ENCODE measurements around the gene DGKI.
A peak's percentile ranks its signal among the peaks of the same experiment; 100 is the strongest.

Gene DGKI

DNA sequence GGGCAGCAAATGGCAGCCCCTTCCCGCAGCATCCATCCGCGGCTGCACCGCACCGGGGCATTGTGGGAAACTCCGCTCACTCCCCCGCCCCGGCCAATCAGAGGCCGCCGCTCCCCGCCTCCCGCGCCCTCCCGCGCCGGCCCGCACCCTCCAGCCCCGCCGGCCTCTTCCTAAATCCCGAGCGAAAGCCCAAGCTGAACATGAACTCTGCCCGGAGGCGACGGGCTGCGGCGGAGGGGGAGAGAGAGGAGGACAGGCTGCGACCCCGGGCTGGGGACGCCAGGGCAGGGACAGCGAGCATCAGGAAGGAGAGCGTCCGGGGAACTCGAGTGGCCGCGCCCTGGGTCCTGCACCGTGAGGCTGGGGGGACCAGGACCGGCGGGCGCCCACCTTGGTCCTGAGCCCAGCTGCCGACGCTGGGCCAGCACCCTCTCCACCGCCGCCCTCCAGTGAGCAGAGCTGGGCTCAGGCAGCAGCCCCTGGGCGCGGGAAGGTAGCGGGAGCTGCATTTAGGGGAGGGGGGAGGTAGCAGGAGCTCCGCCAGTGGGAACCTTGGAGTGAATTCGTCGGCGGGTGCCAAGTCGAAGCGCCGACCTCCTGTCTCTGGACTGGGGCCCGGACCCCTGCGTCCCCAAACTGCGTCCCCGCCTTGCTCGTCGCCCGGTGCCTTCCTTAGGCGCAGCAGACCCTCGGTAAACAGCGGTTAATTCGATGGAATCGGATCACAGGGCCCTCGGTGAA lies at the start of gene DGKI:
Gene DGKI, minus strand, starts transcription at position 148 of the 741 bp plus-strand sequence.
- no peak for DNase-seq

DNA sequence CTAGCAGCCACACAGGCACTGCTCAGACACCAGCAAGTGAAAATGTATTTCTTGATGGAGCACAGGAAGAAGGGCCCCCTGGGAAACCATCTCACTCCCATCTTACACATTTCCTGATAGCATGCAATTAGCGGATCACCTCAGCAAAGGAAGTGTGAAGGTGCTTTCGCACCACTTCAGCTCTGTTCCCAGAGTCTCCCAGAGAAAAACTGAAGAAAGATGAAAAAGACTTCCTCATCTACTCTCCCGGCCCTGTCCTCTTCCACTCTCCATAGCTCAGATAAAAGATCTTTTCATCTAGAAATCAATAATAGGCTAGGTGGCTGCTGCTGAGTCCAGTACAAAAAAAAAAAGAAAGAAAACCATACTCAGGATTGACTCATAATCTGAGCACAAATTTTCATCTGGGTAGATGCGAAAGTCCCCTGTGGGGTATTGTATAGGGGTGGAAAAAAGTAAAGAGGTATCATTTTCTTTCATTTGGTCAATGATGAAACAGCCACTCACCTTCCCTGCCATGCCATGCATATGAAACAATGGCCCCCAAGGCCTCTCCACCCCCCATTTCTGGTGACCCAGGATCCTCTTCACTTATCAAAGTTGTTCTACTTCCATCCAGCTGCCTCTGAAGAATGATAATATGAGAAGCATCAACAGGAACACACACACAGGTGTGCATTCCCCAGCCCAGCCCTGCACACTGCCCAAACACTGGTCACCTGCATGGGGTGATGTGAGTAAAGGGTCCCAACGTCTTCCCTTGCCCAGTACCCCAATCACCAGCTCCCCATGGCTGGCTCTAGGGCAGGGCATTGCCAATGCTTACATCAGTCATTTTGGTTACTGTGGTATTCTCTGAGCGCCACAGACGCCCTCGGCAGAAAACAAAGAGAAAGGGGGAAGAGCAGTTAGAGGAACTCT lies 48.8 kb upstream of the DGKI start:
- DNase-seq, result no peak

DNA sequence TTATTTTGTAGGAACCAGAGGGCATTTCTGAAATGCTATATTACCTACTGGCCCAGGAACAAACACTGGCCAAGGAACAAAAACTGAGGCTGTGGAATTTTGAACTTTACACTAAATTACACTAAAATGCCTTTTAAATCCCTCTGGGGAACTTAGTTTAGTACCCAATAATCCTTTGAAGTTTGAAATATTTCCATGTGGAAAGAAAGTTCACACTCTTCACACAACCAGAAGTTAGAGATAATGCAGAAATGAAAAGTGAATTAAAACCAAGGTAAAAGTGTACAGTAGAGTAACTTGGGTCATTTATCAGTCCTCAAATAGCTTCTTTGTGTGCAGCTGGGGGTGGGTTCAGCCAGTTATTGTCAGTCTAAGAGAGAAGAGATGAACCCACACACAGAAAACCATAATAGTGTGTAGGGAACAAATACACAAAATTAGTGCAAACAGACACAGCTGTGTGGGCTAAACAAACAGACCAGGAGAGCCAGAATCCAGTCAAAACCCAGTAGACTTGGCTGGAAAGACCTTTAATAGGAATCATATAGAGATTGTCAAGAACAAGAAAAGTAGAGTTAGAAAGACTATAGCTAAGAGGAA lies 46.5 kb upstream of the DGKI start:
- no peak for DNase-seq

DNA sequence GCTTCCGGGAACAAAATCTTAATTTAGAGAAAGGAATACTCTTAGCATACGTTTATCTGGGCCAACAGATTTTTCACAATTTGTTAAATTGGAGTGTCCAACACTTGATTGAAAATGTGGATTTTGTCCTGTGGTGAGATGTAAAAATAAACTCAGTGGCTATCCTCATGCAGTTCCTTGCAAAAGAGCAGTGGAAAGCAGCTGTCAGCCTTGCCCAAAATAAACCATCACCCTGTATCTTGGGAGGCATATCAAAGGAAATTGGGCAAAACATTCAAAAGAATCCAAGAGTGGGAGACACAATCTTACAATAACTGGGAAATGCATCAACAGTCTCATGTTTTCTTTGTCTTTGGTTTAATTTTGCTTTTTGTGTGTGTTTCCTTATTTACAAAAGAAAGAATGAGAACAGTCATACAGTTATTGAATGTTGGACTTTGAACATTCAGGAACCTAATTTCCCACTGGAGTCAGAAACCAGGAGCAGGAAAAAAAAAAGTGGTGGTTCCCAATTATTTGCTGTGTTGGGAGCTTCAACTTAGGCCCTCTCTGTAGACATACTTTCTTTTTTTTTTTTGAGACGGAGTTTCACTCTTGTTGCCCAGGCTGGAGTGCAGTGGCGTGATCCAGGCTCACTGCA lies 44.4 kb upstream of the DGKI start:
- no peak for DNase-seq

DNA sequence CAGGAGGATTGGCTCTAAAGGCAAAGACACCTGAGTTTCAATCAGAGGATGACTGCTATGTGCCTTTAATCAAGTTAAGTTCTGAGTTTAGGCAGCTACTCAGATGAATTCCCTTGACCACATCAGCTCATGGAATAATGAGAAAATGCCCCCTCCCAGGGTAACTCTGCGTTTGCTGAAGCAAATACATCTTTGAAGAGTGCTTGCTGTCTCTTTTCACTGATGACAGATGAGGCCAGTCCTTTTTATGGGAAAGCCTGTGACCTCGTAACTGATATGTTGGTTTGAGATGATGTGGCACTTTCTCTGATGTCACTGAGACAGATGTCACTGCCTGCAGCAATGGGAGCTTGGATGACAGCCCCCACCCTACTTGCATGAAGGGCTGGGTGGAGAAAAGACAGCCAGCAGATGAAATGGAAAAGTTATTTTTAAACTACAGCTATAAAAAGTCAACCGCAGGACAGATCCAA lies 43.7 kb upstream of the DGKI start:
- DNase-seq, result no peak

DNA sequence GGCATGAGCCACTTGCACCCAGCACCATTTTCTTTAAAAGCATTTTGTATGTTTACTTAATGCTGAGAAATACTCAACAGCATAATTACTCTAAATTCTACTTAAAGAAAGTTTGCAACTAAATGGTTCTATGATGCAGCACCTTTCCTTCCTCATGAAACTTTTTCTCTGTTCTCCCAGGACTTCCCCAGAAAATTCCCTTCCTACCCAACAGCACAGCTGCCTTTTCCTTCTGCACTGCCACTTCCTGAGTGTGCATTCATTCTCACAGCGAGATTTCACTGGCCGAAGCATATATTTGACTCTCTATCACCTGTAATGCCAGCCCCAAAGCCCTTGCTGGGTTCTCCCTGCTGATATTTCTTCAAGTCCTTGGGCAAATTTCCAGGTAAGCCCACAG lies 41.5 kb upstream of the DGKI start:
- DNase-seq, result no peak

DNA sequence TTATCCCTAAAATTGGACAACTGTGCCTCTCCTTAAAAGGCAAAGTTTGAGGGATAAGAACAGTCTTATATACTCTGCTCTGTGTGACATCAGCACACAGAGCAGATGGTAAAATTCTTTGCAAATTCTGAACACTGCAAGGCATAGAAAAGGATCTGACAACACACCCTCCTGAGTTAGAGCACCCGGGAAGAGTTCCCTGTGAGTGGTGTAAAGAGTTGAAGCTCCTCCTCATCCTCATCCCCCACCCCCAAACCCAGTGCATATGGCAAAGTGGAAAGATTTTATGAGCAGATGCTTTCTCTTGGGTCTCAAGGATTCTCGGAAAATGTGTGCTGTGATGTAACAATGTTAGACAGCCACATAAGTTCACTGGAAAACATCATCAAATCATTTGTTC lies 40.0 kb upstream of the DGKI start:
- no peak for DNase-seq

DNA sequence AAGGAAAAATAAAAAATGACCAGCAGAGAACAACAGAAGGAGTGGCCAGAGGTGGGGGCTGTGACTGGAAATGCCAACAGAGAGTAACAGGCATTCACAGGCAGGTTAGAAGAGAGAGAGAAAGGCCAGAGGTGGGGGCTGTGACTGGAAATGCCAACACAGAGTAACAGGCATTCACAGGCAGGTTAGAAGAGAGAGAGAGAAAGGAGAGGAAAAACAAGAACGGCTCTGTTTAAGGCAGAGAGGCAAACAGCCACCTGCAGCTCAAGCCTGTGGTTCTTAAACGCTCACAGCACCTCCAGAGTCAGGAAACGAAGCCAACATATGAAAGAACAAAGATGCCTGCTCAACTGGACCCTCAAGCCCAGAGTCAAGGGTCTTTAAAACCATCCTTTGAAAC lies 39.5 kb upstream of the DGKI start:
- DNase-seq, result no peak

DNA sequence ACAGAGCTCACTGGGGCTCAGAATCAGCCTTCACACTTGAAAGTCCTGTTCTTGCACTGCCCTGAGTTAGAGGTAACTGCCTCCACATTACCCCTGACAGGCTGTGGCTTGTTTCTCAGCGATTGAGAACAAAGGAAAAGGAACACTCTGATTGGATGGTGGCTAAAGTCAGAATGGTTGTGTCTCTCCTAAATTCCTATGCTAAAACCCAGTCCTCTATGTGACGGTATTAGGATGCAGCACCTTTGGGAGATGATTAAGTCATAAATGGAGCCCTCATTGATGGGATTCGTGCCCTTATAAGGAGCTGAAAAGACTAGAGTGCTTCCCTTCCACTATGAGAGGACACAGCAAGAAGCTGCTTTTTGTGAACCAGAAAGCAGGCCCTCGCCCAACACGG lies 38.9 kb upstream of the DGKI start:
- no peak for DNase-seq

DNA sequence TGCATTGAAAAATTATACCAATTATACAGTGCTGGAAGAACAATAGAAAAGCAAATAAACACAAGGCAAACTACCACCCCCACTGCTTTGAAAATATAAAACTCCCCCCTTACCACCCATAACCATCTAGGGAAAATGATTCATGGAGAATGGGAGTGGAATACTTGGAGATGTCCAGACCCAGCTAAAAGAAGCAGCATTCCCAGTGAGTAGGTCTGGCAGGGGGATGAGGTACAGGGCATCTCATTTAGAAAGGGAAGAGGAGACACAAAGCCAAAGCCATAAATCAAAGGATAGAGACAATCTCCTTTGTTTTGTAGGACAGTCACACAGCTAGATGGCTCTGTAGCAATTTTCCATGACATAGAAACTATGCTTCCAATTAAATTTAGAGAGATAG lies 36.0 kb upstream of the DGKI start:
- no peak for DNase-seq

DNA sequence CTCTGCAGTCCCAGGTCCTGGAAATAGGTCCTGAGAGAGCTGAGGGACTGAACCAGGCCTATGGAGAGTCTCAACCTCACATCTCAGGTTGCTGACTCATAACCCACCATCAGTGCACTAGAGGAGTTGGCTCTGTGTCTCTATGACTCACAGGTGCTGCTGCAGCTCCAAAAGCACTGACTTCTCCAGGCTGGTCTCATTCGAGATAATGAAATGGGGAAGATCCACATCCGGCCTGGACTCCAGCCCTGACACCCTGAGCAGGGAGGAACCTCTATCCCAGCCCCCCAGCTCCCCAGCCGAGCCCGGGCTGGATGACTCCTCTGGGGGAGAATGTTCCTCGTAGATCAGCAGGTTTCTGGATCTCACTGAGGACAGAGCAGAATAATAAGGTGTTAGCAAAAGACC lies 35.5 kb upstream of the DGKI start:
- DNase-seq, result peak; percentile 57

DNA sequence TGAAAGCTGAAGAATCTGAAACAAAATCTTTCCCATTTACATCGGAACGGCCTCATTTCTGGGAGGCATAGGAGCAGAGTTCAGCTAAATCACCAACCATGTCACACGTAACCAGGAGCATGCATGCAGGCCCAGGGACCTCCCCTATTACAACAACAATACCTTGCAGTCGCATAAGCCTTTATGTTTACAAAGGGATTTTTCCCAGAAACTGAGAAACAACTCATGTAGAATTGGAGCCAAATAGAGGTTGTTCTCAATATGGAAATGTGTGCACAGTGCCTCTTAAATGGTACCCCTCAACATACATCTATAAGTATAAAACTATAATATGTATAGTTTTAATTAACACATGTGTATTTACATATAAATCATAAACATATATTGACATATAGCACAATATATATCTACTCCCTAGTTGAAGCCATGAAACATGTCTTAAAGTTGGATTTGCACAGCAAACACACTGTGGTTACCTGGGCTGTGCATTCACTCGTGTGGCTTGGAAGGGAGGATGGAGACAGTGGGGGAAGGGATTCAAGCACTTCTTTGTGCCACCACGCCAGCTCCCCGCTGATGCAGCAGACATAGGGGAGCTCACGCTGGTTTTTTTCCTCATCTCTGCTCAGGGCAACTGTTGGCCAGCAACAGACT lies 35.0 kb upstream of the DGKI start:
- DNase-seq, result no peak

DNA sequence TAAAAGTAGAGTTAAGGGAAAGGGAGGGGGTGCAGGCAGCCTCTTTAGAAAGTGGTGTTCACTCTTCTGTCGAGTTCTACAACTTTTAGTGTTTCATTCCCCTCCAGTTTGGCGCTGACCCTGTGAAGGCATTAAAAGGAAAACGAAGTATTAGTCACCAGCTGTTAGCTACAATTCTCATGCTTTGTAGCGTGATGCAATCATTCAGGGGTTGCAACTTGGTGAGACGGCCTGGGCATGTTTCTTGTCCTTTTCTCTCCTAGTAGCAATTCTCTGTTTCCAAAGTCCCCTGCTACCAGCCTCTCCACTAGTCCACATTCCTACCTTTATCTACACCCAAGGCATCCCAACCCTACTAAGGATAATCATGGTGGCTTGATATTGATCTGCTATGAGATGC lies 33.7 kb upstream of the DGKI start:
- DNase-seq, result no peak

DNA sequence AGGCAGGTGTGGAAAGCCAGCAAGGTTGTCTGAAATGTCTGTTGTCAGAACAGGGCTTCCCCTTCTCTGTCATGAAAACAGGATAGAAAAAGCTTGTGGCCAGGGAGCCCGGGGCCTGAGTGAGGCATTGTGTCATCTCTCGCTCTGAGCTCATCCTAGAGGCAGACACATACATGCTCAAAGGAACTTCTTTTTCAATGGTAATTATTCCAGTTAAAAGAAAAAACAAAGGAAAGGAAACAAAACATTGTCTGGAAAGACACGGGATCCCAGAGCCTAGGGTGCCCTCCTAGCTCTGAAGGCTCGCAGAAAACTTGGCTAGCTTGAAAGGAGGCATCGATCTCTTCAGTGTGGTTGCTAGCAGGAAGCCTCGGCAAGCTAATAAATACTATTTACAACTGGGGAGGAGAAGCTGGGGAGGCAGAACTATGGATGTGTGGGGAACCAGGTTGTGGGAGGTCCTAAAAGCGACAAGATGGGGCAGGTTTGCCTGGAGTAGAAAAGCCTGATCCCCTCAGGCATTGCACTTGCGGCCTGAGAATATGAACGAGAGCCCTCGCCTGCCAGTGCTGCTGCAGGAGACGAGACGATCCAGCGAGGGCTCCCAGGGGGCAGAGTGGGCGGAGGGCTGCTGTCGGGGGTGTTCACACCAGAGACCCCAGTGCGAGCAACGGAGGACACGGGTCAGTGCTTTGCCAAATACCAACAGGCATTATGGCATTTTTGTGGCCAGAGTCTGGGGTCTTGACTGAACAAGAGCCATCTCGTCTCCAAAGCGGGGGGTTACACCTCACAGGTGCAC lies 32.8 kb upstream of the DGKI start:
- DNase-seq, result no peak

DNA sequence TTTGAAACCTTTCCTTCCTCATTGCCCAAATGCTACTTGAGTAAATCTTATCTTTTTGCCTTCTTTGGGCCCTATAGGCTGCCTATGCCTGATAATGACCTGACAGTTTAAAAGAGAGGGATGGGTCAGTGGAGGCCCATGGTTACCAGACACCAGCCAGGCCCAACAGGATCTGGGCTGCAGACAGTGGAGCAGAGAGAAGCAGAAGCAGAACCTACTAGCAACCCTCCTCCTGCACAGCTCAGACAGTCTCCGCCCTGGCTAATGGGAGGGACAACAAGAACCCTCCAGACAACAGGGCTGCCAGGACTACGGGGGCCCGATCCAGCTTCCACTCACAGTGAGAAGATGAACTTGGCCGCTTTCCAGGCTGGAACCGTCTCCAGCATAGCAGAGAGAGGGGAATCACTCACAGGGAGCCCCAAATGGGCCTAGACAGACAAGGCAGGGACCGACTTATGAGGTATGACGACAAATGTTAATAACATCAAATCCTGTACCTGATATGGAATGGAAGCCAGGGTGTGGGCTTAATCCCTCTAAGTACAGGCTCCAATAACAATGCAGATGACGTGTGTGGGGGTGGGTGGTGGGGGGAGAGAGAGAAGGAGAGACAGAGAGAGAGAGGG lies 31.7 kb upstream of the DGKI start:
- DNase-seq, result no peak

DNA sequence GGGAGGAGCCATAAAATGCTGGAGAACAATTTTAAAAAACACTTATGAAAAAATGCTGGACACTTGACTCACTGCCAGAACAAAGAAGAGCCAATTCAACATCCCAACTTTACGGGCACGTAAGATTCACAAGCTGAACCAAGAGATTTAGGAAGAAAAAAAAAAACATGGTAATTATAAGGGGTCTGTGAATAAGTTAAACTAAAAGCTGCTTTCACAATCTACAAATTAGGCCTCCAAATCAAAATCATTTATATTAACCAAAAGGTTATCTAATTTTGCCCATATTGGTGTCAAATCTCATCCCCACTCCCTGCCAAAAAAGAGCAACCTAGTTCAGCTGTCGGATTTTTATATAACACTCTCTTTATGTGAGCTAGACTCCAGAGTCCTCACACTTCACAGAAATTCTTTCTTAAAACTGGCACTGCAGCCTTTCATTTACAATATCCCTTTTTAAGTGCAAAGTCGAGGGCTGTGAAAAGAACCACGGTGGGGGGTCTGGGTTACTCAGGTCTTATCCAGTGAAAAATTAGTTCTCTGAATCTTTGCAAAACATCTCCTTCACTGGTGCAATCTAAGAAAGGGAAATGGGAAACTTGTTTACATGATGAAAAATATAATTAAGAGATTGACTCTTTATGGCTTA lies 30.4 kb upstream of the DGKI start:
- no peak for DNase-seq

DNA sequence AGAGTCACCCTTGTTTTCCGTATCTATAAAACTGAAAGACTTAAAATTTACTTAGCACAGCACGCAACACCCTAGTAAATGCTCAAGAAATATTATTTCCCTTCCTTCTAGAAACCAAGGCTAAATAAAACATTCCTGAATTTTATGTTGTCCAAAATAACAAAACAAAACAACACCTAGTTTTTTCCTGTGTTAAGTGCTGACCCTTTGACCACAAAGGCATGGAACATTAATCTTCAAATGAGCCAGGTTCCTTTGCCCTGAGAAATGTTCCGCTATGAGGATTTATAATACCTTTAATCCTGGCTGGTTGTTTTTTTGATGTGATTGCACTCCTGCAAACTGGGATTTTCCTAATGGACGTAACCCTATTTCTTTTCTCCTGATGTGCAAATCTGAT lies 29.0 kb upstream of the DGKI start:
- no peak for DNase-seq

DNA sequence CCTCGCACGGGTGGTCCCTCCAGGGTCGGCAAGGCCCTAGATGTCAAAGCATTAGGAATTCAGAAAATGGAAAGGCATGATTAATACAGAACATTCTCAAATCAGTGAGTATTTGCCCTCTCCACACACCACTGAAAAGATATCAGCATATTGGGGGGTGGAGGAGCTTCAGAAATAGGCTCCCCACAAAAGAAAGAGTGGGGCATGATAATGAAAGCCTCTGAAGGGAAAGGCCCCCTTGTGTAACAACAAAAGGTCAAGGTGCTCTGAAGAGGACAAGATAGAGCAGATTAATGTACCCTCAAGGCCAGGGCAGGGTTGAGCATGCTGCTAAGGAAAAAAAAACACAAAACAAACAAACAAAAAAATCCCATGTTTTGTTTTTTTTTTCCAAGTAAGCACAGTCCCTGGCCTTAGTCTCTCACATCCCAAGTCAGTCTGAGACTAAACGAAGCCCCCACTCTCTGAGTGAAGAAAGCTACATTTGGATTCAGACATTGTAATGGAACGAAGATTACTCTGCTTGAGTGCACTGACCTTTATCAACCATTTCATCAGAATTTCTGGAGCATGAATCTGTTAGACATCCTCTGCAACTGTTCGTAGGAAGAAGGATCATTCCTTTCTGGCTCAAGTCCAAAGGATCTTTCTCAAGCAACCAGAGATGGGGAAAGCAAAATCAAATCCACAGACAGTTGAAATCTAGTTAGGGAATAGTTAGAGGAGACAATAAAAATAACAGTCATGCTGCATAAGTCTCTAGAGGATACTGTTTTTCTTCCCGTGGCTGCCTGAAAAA lies 27.4 kb upstream of the DGKI start:
- no peak for DNase-seq

DNA sequence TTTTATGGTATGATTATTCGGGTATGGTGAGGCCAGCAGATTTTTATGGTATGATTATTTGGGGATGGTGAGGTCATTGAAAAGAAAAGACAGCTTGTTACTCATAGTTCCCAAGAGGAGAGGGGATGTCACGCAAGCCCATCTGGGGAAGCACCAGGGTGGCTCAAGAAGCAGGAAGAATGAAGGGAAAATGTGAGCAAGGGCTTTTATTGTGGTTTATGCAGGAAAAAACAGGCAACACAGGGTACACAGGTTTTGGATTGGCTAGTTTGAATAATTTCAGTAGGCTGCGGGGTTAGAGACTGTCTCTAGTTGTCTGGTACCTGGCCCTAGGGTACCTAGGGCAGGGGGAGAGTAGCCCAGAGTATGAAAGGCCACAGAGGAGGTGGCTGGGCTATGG lies 26.8 kb upstream of the DGKI start:
- no peak for DNase-seq
